Measurements from ENCODE around the gene FXYD1.

FXYD1 gene

DNA sequence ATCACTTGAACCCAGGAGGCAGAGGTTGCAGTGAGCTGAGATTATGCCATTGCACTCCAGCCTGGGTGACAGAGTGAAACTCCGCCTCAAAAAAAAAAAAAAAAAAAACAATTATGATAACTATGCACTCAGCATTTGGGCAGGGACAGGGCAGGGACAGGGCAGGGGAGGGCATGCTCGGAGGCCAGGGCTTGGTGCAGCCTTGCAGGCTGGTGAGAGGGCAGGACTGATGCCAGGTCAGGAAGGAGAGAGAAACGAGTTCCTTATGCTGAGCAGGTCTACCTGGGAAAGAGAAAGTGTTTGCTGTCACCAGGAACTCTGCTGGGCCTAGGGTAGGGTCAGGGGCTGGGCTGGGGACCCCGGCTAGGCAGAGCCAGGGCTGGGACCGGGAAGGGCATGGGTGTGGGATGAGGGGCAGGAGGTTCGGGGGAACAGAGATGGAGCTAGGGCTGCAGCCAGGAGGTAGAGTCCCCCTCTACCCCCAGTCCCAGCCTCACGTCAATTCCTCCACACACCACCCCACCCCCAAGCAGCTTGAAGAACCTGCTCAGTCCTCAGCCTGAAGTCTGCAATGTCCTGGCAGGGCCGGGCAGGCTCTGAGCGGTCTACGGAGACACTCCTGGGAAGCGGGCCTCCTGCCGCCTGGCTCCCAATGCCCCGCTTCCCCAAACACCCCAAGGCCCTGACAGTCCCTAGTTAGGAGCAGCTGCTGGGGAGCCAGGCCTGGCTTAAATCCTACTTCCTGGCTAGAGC is 20.2 kb upstream of the FXYD1 start:
- no peaks in the 10 kb centered on the region for H3F3A ChIP-seq (ENCODE audit: low read depth)
- peaks cover 3% of the 10 kb centered on the region for H3K4me1 ChIP-seq (ENCODE audit: insufficient read depth, low read length, poor library complexity, severe bottlenecking)
- H3K4me2 ChIP-seq (ENCODE audit: low read depth, low read length, poor library complexity, severe bottlenecking): no peak overlapping the region
- no peak overlapping the region for H3K4me3 ChIP-seq (ENCODE audit: low read length, poor library complexity, severe bottlenecking)
- H2AFZ ChIP-seq (ENCODE audit: low read length): no peak overlapping the region; the same call in 1 of the 2 replicates
- no peaks in the 10 kb centered on the region for H3K9me2 ChIP-seq (replicated peaks; ENCODE audit: low read depth, low read length)
- no peaks in the 10 kb centered on the region for H3K9me3 ChIP-seq (ENCODE audit: insufficient read depth, low read depth, low read length)
- no peak for TF ChIP-seq EZH2phosphoT487 (IDR thresholded peaks at IDR 0.05; ENCODE audit: borderline replicate concordance)
- TF ChIP-seq, protein P1, sequence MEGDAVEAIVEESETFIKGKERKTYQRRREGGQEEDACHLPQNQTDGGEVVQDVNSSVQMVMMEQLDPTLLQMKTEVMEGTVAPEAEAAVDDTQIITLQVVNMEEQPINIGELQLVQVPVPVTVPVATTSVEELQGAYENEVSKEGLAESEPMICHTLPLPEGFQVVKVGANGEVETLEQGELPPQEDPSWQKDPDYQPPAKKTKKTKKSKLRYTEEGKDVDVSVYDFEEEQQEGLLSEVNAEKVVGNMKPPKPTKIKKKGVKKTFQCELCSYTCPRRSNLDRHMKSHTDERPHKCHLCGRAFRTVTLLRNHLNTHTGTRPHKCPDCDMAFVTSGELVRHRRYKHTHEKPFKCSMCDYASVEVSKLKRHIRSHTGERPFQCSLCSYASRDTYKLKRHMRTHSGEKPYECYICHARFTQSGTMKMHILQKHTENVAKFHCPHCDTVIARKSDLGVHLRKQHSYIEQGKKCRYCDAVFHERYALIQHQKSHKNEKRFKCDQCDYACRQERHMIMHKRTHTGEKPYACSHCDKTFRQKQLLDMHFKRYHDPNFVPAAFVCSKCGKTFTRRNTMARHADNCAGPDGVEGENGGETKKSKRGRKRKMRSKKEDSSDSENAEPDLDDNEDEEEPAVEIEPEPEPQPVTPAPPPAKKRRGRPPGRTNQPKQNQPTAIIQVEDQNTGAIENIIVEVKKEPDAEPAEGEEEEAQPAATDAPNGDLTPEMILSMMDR (conservative IDR thresholded peaks at IDR 0.05; ENCODE audit: low read length): no peak
- no peaks in the 10 kb centered on the region for H3K79me2 ChIP-seq (ENCODE audit: insufficient read depth, low read length)
- H3K9ac ChIP-seq (ENCODE audit: low read depth, low read length, poor library complexity, severe bottlenecking): no peak overlapping the region
- H3K27me3 ChIP-seq (ENCODE audit: insufficient read depth, low read length, poor library complexity, severe bottlenecking): no peaks in the 10 kb centered on the region
- no peaks in the 10 kb centered on the region for H3K36me3 ChIP-seq (ENCODE audit: insufficient read depth, low read length)
- H4K20me1 ChIP-seq (ENCODE audit: insufficient read depth, low read length, poor library complexity, severe bottlenecking): no peaks in the 10 kb centered on the region

DNA sequence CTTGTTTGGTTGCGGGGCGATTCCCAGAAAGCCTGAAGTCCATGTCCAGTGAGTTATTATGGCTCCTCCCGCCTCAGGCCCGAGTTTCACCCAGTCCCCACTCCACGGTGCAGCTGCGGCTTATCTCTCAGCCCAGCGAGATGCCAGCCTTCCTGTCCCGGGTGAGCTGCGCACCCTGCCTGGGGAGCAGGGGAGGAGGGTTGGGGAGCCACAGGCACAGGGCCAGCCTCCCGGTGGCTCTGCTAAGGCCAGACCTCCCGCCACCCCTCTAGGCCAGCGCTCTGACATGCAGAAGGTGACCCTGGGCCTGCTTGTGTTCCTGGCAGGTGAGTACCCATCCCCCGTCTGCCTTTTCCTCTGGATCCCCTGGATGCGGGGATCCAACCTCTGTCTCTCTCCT is 19.5 kb upstream of the FXYD1 start:
- TF ChIP-seq EZH2phosphoT487 (IDR thresholded peaks at IDR 0.05; ENCODE audit: borderline replicate concordance): no peak
- TF ChIP-seq, protein P1 (conservative IDR thresholded peaks at IDR 0.05; ENCODE audit: low read length): no peak
- Histone ChIP-seq H3K9ac (ENCODE audit: low read depth, low read length, poor library complexity, severe bottlenecking) (no peak overlapping the region), H3K27me3 (ENCODE audit: insufficient read depth, low read length, poor library complexity, severe bottlenecking) (no peaks in the 10 kb centered on the region), H3K4me2 (ENCODE audit: low read depth, low read length, poor library complexity, severe bottlenecking) (no peak overlapping the region), H3K4me3 (ENCODE audit: low read length, poor library complexity, severe bottlenecking) (no peak overlapping the region), H4K20me1 (ENCODE audit: insufficient read depth, low read length, poor library complexity, severe bottlenecking) (no peaks in the 10 kb centered on the region), H3F3A (ENCODE audit: low read depth) (no peaks in the 10 kb centered on the region), H3K9me3 (ENCODE audit: insufficient read depth, low read depth, low read length) (no peaks in the 10 kb centered on the region), H3K4me1 (ENCODE audit: insufficient read depth, low read length, poor library complexity, severe bottlenecking) (peaks cover 3% of the 10 kb centered on the region), H3K36me3 (ENCODE audit: insufficient read depth, low read length) (no peaks in the 10 kb centered on the region), H2AFZ (ENCODE audit: low read length) (no peak overlapping the region), H3K9me2 (replicated peaks; ENCODE audit: low read depth, low read length) (no peaks in the 10 kb centered on the region), H3K79me2 (ENCODE audit: insufficient read depth, low read length) (no peaks in the 10 kb centered on the region)

DNA sequence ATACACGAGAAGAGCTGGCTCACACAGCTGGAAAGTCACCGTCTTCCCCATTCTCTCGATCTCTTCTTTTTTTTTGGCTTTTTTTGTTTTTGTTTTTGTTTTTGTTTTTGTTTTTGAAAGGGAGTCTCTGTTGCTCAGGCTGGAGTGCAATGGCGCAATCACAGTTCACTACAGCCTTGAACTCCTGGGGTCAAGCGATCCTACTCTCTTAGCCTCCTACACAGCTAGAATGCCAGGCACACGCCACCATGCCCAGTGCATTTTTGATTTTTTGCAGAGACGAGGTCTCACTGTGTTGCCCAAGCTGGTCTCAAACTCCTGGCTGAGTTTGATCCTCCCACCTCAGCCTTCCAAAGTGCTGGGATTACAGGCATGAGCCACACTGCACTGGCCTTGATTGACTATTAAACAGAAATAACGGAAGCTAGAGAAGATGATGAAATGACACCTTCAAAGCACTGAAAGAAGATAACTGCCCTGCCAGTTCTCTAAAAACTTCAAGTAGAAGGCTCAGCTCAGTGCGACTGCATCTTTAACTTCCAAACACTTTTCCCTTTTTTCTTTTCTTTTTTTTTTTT is 19.0 kb upstream of the FXYD1 start:
- Histone ChIP-seq H3K4me1 (ENCODE audit: insufficient read depth, low read length, poor library complexity, severe bottlenecking) (no peaks in the 10 kb centered on the region), H3K27me3 (ENCODE audit: insufficient read depth, low read length, poor library complexity, severe bottlenecking) (no peaks in the 10 kb centered on the region), H3K4me2 (ENCODE audit: low read depth, low read length, poor library complexity, severe bottlenecking) (no peak overlapping the region), H3K9me2 (replicated peaks; ENCODE audit: low read depth, low read length) (no peaks in the 10 kb centered on the region), H3K36me3 (ENCODE audit: insufficient read depth, low read length) (no peaks in the 10 kb centered on the region), H4K20me1 (ENCODE audit: insufficient read depth, low read length, poor library complexity, severe bottlenecking) (no peaks in the 10 kb centered on the region), H3K79me2 (ENCODE audit: insufficient read depth, low read length) (no peaks in the 10 kb centered on the region), H3F3A (ENCODE audit: low read depth) (no peaks in the 10 kb centered on the region), H3K9me3 (ENCODE audit: insufficient read depth, low read depth, low read length) (no peaks in the 10 kb centered on the region), H3K4me3 (ENCODE audit: low read length, poor library complexity, severe bottlenecking) (no peak overlapping the region), H2AFZ (ENCODE audit: low read length) (no peak overlapping the region), H3K9ac (ENCODE audit: low read depth, low read length, poor library complexity, severe bottlenecking) (no peak overlapping the region)
- TF ChIP-seq, protein P1 (conservative IDR thresholded peaks at IDR 0.05; ENCODE audit: low read length): no peak
- TF ChIP-seq EZH2phosphoT487 (IDR thresholded peaks at IDR 0.05; ENCODE audit: borderline replicate concordance): no peak
